SK-N-SH treated with all-trans-retinoic acid at 6 μM for 48 hours (cell line): ENCODE results near the gene PEPD.

ENCODE experiments used
- ATAC-seq: fragments of 200-7000 bp; cut with Tn5 transposase; 3 replicates; pipeline ENCODE4 v1.9.1; 2020; ENCODE audit warnings: mild to moderate bottlenecking, moderate library complexity
- ARNTL ChIP-seq: fragments of 450-650 bp; formaldehyde crosslinking; IDR thresholded peaks from 2 replicates; pipeline ENCODE4 v1.5.0; 2020; ENCODE audit warnings: low read depth, mild to moderate bottlenecking, moderate library complexity, borderline replicate concordance
- CREB5 ChIP-seq: fragments of 250-450 bp; sonication (Bioruptor Pico); IDR thresholded peaks from 2 replicates; pipeline ENCODE4 v1.5.1; 2020; ENCODE audit warnings: low read depth, mild to moderate bottlenecking, moderate library complexity
- CSDC2 ChIP-seq: fragments of 250-450 bp; sonication (Bioruptor Pico); IDR thresholded peaks from 2 replicates; pipeline ENCODE4 v1.5.0; 2020; ENCODE audit warnings: mild to moderate bottlenecking, moderate library complexity
- CSRNP3 ChIP-seq: fragments of 250-450 bp; sonication (Bioruptor Pico); IDR thresholded peaks from 2 replicates; pipeline ENCODE4 v1.5.1; 2021; ENCODE audit warnings: mild to moderate bottlenecking, moderate library complexity
- GLIS3 ChIP-seq: fragments of 250-450 bp; sonication (Bioruptor Pico); IDR thresholded peaks from 2 replicates; pipeline ENCODE4 v1.5.0; 2020; ENCODE audit warnings: mild to moderate bottlenecking, moderate library complexity
- ISL1 ChIP-seq: fragments of 250-450 bp; sonication (Bioruptor Pico); IDR thresholded peaks from 2 replicates; pipeline ENCODE4 v2.1.2; 2022; ENCODE audit warnings: mild to moderate bottlenecking, moderate library complexity
- OSR1 ChIP-seq: fragments of 250-450 bp; sonication (Bioruptor Pico); IDR thresholded peaks from 2 replicates; pipeline ENCODE4 v1.8.0; 2022; ENCODE audit warnings: moderate library complexity, mild to moderate bottlenecking, inconsistent platforms
- PATZ1 ChIP-seq: fragments of 250-450 bp; sonication (Bioruptor Pico); IDR thresholded peaks from 2 replicates; pipeline ENCODE4 v1.8.0; 2020; ENCODE audit warnings: mild to moderate bottlenecking, moderate library complexity, borderline replicate concordance
- POU6F1 ChIP-seq: fragments of 250-450 bp; sonication (Bioruptor Pico); IDR thresholded peaks from 2 replicates; pipeline ENCODE4 v1.8.0; 2021; ENCODE audit warnings: low read depth, mild to moderate bottlenecking, moderate library complexity, borderline replicate concordance
- PPARA ChIP-seq: fragments of 250-450 bp; sonication (Bioruptor Pico); IDR thresholded peaks from 2 replicates; pipeline ENCODE4 v1.5.0; 2020; ENCODE audit warnings: mild to moderate bottlenecking, borderline replicate concordance
- TCF4 ChIP-seq: fragments of 250-450 bp; sonication (Bioruptor Pico); IDR thresholded peaks from 2 replicates; pipeline ENCODE4 v1.8.0; 2021; ENCODE audit warnings: mild to moderate bottlenecking, moderate library complexity, borderline replicate concordance
- TOX ChIP-seq: fragments of 250-450 bp; sonication (Bioruptor Pico); IDR thresholded peaks from 2 replicates; pipeline ENCODE4 v1.8.0; 2021; ENCODE audit warnings: mild to moderate bottlenecking, moderate library complexity, borderline replicate concordance
- TSHZ2 ChIP-seq: fragments of 250-450 bp; sonication (Bioruptor Pico); IDR thresholded peaks from 2 replicates; pipeline ENCODE4 v1.5.0; 2020; ENCODE audit warnings: mild to moderate bottlenecking, moderate library complexity
- ZC3H10 ChIP-seq: fragments of 250-450 bp; sonication (Bioruptor Pico); IDR thresholded peaks from 2 replicates; pipeline ENCODE4 v1.5.1; 2021; ENCODE audit warnings: mild to moderate bottlenecking, moderate library complexity
- ZFP3 ChIP-seq: fragments of 250-450 bp; sonication (Bioruptor Pico); IDR thresholded peaks from 2 replicates; pipeline ENCODE4 v1.5.0; 2020; ENCODE audit warnings: mild to moderate bottlenecking, moderate library complexity
- ZFP30 ChIP-seq: fragments of 450-650 bp; formaldehyde crosslinking; IDR thresholded peaks from 2 replicates; pipeline ENCODE4 v1.5.0; 2022; ENCODE audit warnings: mild to moderate bottlenecking, moderate library complexity
- ZNF565 ChIP-seq: fragments of 450-650 bp; formaldehyde crosslinking; conservative IDR thresholded peaks from 2 replicates; pipeline ENCODE4 v1.5.0; 2020; ENCODE audit warnings: low read depth, mild to moderate bottlenecking, moderate library complexity
- ZNF70 ChIP-seq: fragments of 450-650 bp; formaldehyde crosslinking; IDR thresholded peaks from 2 replicates; pipeline ENCODE4 v1.5.0; 2020; ENCODE audit warnings: mild to moderate bottlenecking, moderate library complexity

The PEPD gene

GRCh38 chr19:33508941-33509614 lies 12.5 kb downstream of the PEPD start:
- TF ChIP-seq ZFP30 (CRISPR knock-in tag) (no peak), ZC3H10 (CRISPR knock-in tag) (no peak), GLIS3 (CRISPR knock-in tag) (no peak), TSHZ2 (no peak), OSR1 (CRISPR knock-in tag) (no peak), ZNF565 (no peak), ARNTL (CRISPR knock-in tag) (no peak), ISL1 (CRISPR knock-in tag) (no peak), PPARA (CRISPR knock-in tag) (no peak), TOX (CRISPR knock-in tag) (no peak), ZFP3 (CRISPR knock-in tag) (no peak), PATZ1 (CRISPR knock-in tag) (no peak), TCF4 (no peak), ZNF70 (CRISPR knock-in tag) (no peak), CREB5 (CRISPR knock-in tag) (no peak), POU6F1 (no peak), CSDC2 (CRISPR knock-in tag) (no peak)
- ATAC-seq = no peak

GRCh38 chr19:33508431-33508830 lies 13.2 kb downstream of the PEPD start:
- ATAC-seq = no peak
- TF ChIP-seq TCF4 (no peak), ARNTL (CRISPR knock-in tag) (no peak), GLIS3 (CRISPR knock-in tag) (no peak), CSRNP3 (CRISPR knock-in tag) (no peak), ZFP3 (CRISPR knock-in tag) (no peak), CSDC2 (CRISPR knock-in tag) (no peak), ZC3H10 (CRISPR knock-in tag) (no peak), TOX (CRISPR knock-in tag) (no peak), PATZ1 (CRISPR knock-in tag) (no peak)

- ATAC-seq = no peak
- no peak for TF ChIP-seq ARNTL (CRISPR knock-in tag)
- no peak for TF ChIP-seq ZC3H10 (CRISPR knock-in tag)
- TF ChIP-seq GLIS3 (CRISPR knock-in tag) = no peak
- TF ChIP-seq PATZ1 (CRISPR knock-in tag) = no peak
- no peak for TF ChIP-seq POU6F1
- no peak for TF ChIP-seq CREB5 (CRISPR knock-in tag)
- TF ChIP-seq PPARA (CRISPR knock-in tag) = no peak
- TF ChIP-seq ISL1 (CRISPR knock-in tag) = no peak
Observed at GRCh38 chr19:33508009-33508408, 13.6 kb downstream of the PEPD start.
